Bronchial epithelial cell (primary cell): Measurements from ENCODE around the gene SLCO3A1. TPM values are rescaled to one million over a fixed set of nuclear protein-coding genes. Genes with fewer than 3 reads are reported as not detected.

Experiments used
- DNase-seq: peaks from one replicate; pipeline ENCODE4 v3.0.0-alpha.2; 2010; ENCODE audit warnings: low read depth
- FAIRE-seq: peaks from 2 replicates; lab custom pipeline; 2011; peaks lifted over from hg19 to GRCh38; lab: Jason Lieb, UNC
- H3K27me3 ChIP-seq: 2 replicates; pipeline ENCODE4 v1.5.1; 2011; ENCODE audit warnings: low read length; ENCODE audit not compliant: control insufficient read depth, insufficient read depth
- H3K36me3 ChIP-seq: 2 replicates; pipeline ENCODE4 v1.5.1; 2011; ENCODE audit warnings: low read length; ENCODE audit not compliant: control insufficient read depth, insufficient read depth
- H3K4me3 ChIP-seq: 2 replicates; pipeline ENCODE4 v1.5.1; 2011; ENCODE audit warnings: mild to moderate bottlenecking, low read depth, low read length, control low read depth
- CTCF ChIP-seq: IDR thresholded peaks from 2 replicates; pipeline ENCODE4 v1.5.1; 2011; ENCODE audit warnings: mild to moderate bottlenecking, moderate library complexity, low read length, control low read depth, inconsistent platforms; ENCODE audit not compliant: insufficient read depth, severe bottlenecking
- total RNA-seq: library from RNA; depleted of rRNA; stranded (reverse); fragments of >200 nt; gene quantifications from 2 replicates; pipeline ENCODE4 v1.2.1, GENCODE V29; 2014

The SLCO3A1 gene
- total RNA-seq, 1 donor from 2014 or later, result 4.5 TPM

- FAIRE-seq, result no peak
- no peaks in the 10 kb centered on the region for H3K36me3 ChIP-seq
Measured at GRCh38 chr15:92117261-92117731, 263.8 kb downstream of the SLCO3A1 start.

GRCh38 chr15:92118162-92118935 is 264.8 kb downstream of the SLCO3A1 start:
- Histone ChIP-seq H3K4me3 (no peak overlapping the region), H3K36me3 (no peaks in the 10 kb centered on the region), H3K27me3 (no peaks in the 10 kb centered on the region)
- peak; percentile 7 for FAIRE-seq
- DNase-seq, result peak; percentile 45
- no peak for TF ChIP-seq CTCF

More at GRCh38 chr15:92117261-92117731, 263.8 kb downstream of the SLCO3A1 start:
- no peak for DNase-seq
- no peak for TF ChIP-seq CTCF
- H3K4me3 ChIP-seq, result no peak overlapping the region
- no peaks in the 10 kb centered on the region for H3K27me3 ChIP-seq

DNA sequence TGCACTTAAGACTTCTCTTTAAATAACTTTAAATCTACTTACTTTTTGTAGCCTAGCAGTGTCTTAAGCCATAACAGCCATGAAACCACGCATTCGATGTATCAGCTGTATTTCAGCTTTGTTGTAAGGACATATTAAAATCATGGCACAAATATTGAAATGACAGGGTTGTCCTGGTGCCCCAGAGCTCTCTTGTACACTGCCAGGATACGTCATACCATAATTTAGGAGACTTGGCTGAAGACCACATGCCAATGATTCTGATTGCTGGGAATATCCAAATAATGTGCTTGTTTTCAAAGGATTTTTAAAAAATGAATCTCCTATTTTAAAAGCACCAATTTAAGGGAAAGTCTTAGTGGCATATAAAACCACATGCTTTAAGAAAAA is 265.4 kb downstream of the SLCO3A1 start:
- no peak for DNase-seq
- H3K36me3 ChIP-seq, result no peaks in the 10 kb centered on the region
- H3K4me3 ChIP-seq, result no peak overlapping the region
- FAIRE-seq, result no peak
- no peak for TF ChIP-seq CTCF
- H3K27me3 ChIP-seq, result no peaks in the 10 kb centered on the region

DNA sequence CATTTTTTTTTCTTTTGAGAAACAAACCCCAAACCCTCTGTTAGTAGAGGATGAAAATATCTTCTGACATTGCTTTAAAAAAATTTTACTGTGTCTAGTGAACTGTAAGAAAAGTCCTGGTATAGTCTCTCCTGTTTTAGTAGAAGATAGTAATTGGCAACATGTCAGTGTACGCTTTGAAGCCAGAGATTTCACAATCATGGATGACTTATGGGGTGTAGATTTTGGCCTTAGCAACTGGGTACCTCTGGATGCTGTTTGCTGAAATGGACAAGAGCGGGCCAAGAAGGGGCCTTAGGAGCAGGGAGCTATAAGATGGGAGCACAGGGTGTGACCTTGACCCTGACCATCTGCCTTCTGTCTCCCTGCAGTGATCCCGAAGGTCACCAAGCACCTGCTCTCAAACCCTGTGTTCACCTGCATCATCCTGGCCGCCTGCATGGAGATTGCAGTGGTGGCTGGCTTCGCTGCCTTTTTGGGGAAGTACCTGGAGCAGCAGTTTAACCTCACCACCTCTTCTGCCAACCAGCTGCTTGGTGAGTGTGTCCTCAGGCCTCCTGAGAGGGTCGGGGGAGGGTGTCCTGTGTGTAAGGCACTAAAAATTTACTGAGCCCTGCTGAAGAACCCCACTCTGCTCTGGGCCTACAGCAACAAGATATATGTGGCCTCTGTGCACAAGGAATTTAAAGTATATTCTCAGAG is 266.7 kb downstream of the SLCO3A1 start:
- no peaks in the 10 kb centered on the region for H3K27me3 ChIP-seq
- no peak for TF ChIP-seq CTCF
- H3K36me3 ChIP-seq, result no peaks in the 10 kb centered on the region
- no peak for FAIRE-seq
- H3K4me3 ChIP-seq, result no peak overlapping the region
- DNase-seq, result no peak

GRCh38 chr15:92121047-92121446 is 267.5 kb downstream of the SLCO3A1 start:
- no peak for FAIRE-seq
- H3K27me3 ChIP-seq, result no peaks in the 10 kb centered on the region
- DNase-seq, result no peak
- no peaks in the 10 kb centered on the region for H3K36me3 ChIP-seq
- no peak for TF ChIP-seq CTCF
- no peak overlapping the region for H3K4me3 ChIP-seq
